GM12878 (cell line): Measurements from ENCODE around the gene GRXCR2. TPM values are rescaled to one million over a fixed set of nuclear protein-coding genes. Genes with fewer than 3 reads are reported as not detected.

Source experiments
- ATAC-seq: fragments of 200-7000 bp; cut with Tn5 transposase; 3 replicates; pipeline ENCODE4 v1.9.1; 2020; ENCODE audit warnings: mild to moderate bottlenecking, moderate library complexity
- BruUV-seq: library from RNA; stranded (reverse); fragments of 400-500 nt; replicated peaks from 2 replicates; lab custom pipeline; 2021; lab: Mats Ljungman, UMichigan
- CTCF ChIA-PET: fragments of 300-600 bp; sonication (Branson Sonifier 250); formaldehyde crosslinking; extraction: SDS; loops from one replicate; lab custom pipeline; 2021; ENCODE audit warnings: inconsistent platforms; lab: Yijun Ruan, JAX
- POLR2A ChIA-PET: fragments of 350-600 bp; formaldehyde crosslinking; extraction: SDS; loops from one replicate; lab custom pipeline; 2021; ENCODE audit warnings: inconsistent platforms; lab: Charles Lee
- RAD21 ChIA-PET: fragments of 300-600 bp; sonication (Branson Sonifier 250); formaldehyde crosslinking; loops from one replicate; lab custom pipeline; 2023; ENCODE audit warnings: antibody characterized with exemption; ENCODE audit not compliant: unreplicated experiment; lab: Charles Lee
- SMC1A ChIA-PET: fragments of 300-600 bp; sonication (Branson Sonifier 250); formaldehyde crosslinking; loops from one replicate; lab custom pipeline; 2023; ENCODE audit not compliant: unreplicated experiment, uncharacterized antibody; lab: Charles Lee
- DNase-seq: peaks from one replicate; pipeline ENCODE4 v3.0.0-alpha.2; 2011; ENCODE audit warnings: low read depth, low spot score
- FAIRE-seq: peaks from 3 replicates; lab custom pipeline; 2011; peaks lifted over from hg19 to GRCh38; lab: Jason Lieb, UNC
- H2AFZ ChIP-seq: 2 replicates; pipeline ENCODE4 v1.6.0; 2011; ENCODE audit warnings: low read depth, low read length, control low read depth; ENCODE audit not compliant: control insufficient read depth
- H3K27ac ChIP-seq: 2 replicates; pipeline ENCODE4 v1.5.1; 2011; ENCODE audit warnings: control low read depth; ENCODE audit not compliant: control insufficient read depth, insufficient read depth
- H3K27me3 ChIP-seq, 2 experiments: replicated peaks in 1 of 2; 2 replicates each; pipeline versions ENCODE4 v1.6.0 to v1.6.1; 2011; ENCODE audit warnings: low read length in 1 of 2; ENCODE audit not compliant: control insufficient read depth in 2 of 2, insufficient read depth in 2 of 2
- H3K36me3 ChIP-seq, 2 experiments: 2 replicates each; pipeline ENCODE4 v1.5.1; 2011; ENCODE audit warnings: low read length in 1 of 2; ENCODE audit not compliant: control insufficient read depth in 2 of 2, insufficient read depth in 2 of 2
- H3K4me1 ChIP-seq: 2 replicates; pipeline ENCODE4 v1.6.1; 2011; ENCODE audit warnings: mild to moderate bottlenecking, low read length, moderate library complexity, mixed read lengths; ENCODE audit not compliant: control insufficient read depth, insufficient read depth
- H3K4me2 ChIP-seq: 2 replicates; pipeline ENCODE4 v1.6.0; 2011; ENCODE audit warnings: control low read depth; ENCODE audit not compliant: control insufficient read depth, insufficient read depth
- H3K4me3 ChIP-seq: fragments of 200-600 bp; sonication (generic); 2 replicates; pipeline ENCODE4 v1.5.1; 2016
- H3K79me2 ChIP-seq: 2 replicates; pipeline ENCODE4 v1.6.0; 2011; ENCODE audit warnings: low read length; ENCODE audit not compliant: control insufficient read depth, insufficient read depth
- H3K9ac ChIP-seq: 2 replicates; pipeline ENCODE4 v1.8.0; 2011; ENCODE audit warnings: low read length, control low read depth, mixed read lengths; ENCODE audit not compliant: control insufficient read depth, insufficient read depth
- H3K9me3 ChIP-seq: replicated peaks from 3 replicates; pipeline ENCODE4 v1.5.1; 2011; ENCODE audit warnings: mild to moderate bottlenecking, low read length; ENCODE audit not compliant: control insufficient read depth, insufficient read depth
- H4K20me1 ChIP-seq: 2 replicates; pipeline ENCODE4 v1.6.0; 2011; ENCODE audit not compliant: control insufficient read depth, insufficient read depth
- ATF3 ChIP-seq: IDR thresholded peaks from 2 replicates; pipeline ENCODE4 v1.6.1; 2011; ENCODE audit warnings: low read depth, mild to moderate bottlenecking, low read length, moderate library complexity, borderline replicate concordance; ENCODE audit errors: extremely low read depth
- BHLHE40 ChIP-seq, 2 experiments: fragments of 450-650 bp in 1 of 2; IDR thresholded peaks; 2 replicates each; pipeline ENCODE4 v1.6.1; 2011 to 2017; ENCODE audit warnings: low read depth in 2 of 2, borderline replicate concordance in 1 of 2, improper control_type of control experiment in 1 of 2, low read length in 1 of 2, mild to moderate bottlenecking in 1 of 2
- BMI1 ChIP-seq: fragments of 450-650 bp; IDR thresholded peaks from 2 replicates; pipeline ENCODE4 v1.6.1; 2016; ENCODE audit warnings: mild to moderate bottlenecking, moderate library complexity, borderline replicate concordance
- CBX5 ChIP-seq: sonication (generic); IDR thresholded peaks from 2 replicates; pipeline ENCODE4 v1.6.1; 2016; ENCODE audit warnings: low read depth, moderate library complexity, mild to moderate bottlenecking, inconsistent platforms
- FOXK2 ChIP-seq: fragments of 450-650 bp; IDR thresholded peaks from 2 replicates; pipeline ENCODE4 v1.6.1; 2017; ENCODE audit warnings: mild to moderate bottlenecking, moderate library complexity
- HCFC1 ChIP-seq: fragments of 150-350 bp; IDR thresholded peaks from 2 replicates; pipeline ENCODE4 v1.6.1; 2014; ENCODE audit warnings: low read length
- HDAC2 ChIP-seq: fragments of 200-600 bp; sonication (generic); IDR thresholded peaks from 2 replicates; pipeline ENCODE4 v1.6.1; 2017
- RBBP5 ChIP-seq: fragments of 200-600 bp; sonication (generic); conservative IDR thresholded peaks from 2 replicates; pipeline ENCODE4 v1.6.1; 2016
- SMC3 ChIP-seq: IDR thresholded peaks from 2 replicates; pipeline ENCODE4 v1.6.1; 2011; ENCODE audit warnings: low read length, improper control_type of control experiment, borderline replicate concordance
- YY1 ChIP-seq: IDR thresholded peaks from 2 replicates; pipeline ENCODE4 v1.6.1; 2011; ENCODE audit warnings: low read depth, mild to moderate bottlenecking, low read length
- ZNF217 ChIP-seq: fragments of 450-650 bp; IDR thresholded peaks from 2 replicates; pipeline ENCODE4 v1.6.1; 2017; ENCODE audit warnings: antibody characterized with exemption, mild to moderate bottlenecking
- ZNF592 ChIP-seq: fragments of 450-650 bp; IDR thresholded peaks from 2 replicates; pipeline ENCODE4 v1.6.1; 2017; ENCODE audit warnings: mild to moderate bottlenecking, moderate library complexity
- WGBS: methylation state at CpG from one replicate; pipeline ENCODE4 v1.1.6; 2016; ENCODE audit warnings: low lambda C conversion rate; ENCODE audit not compliant: insufficient replicate concordance, insufficient coverage; ENCODE audit errors: missing lambda C conversion rate; 5-methylcytosine and 5-hydroxymethylcytosine counted together
- in situ Hi-C: fragments of 300-500 bp; cut with MboI; formaldehyde crosslinking; loops from 9 replicates; pipeline ENCODE4 v1.14.3; 2018; ENCODE audit warnings: mixed read lengths
- intact Hi-C: fragments of 100-400 bp; cut with micrococcal nuclease; formaldehyde crosslinking; loops from one replicate; pipeline ENCODE4 v1.14.2; 2022; ENCODE audit not compliant: unreplicated experiment
- polyA plus RNA-seq, 11 experiments: library from polyadenylated mRNA; depleted of rRNA in 4 of 11; unstranded in 6 of 11; stranded (reverse) in 5 of 11; fragments of >200 nt; fragmentation: Nextera tagmentation in 4 of 11; fragmentation: Illumina TruSeq in 1 of 11; extraction: Ambion mirVana in 4 of 11; extraction: Trizol in 1 of 11; gene quantifications; 1 replicate in 1 of 11; 2 replicates in 10 of 11; pipeline versions ENCODE4 v1.2.1 to v1.2.3, GENCODE V29; 2011 to 2016; ENCODE audit warnings: inconsistent platforms in 2 of 11, missing spikeins in 2 of 11, low read depth in 1 of 11
- total RNA-seq, 4 experiments: library from RNA; depleted of rRNA in 3 of 4; stranded (reverse); fragments of >200 nt in 3 of 4; fragmentation: Illumina TruSeq in 1 of 4; extraction: Trizol in 1 of 4; gene quantifications; 2 replicates each; pipeline versions ENCODE4 v1.2.1 to v1.2.3, GENCODE V29; 2013 to 2021
- TF ChIP-seq, protein P1 (sequence below): fragments of 450-650 bp; IDR thresholded peaks from 2 replicates; pipeline ENCODE4 v1.6.1; 2017; ENCODE audit warnings: mild to moderate bottlenecking, low read depth, inconsistent platforms; ENCODE audit not compliant: poor library complexity, severe bottlenecking

The GRXCR2 gene
- total and polyA plus RNA-seq, 10 of the 15 experiments (the other 5 are each of a cell fraction or from before 2014, with no cell fraction given): not detected

- Histone ChIP-seq H3K36me3 (no peaks in the 10 kb centered on the region), H3K9ac (no peak overlapping the region), H3K4me3 (no peak overlapping the region), H2AFZ (no peak overlapping the region), H3K27ac (no peak overlapping the region), H3K4me1 (no peaks in the 10 kb centered on the region), H3K9me3 (no peaks in the 10 kb centered on the region), H3K4me2 (no peak overlapping the region), H3K27me3 (no peaks in the 10 kb centered on the region), H4K20me1 (no peaks in the 10 kb centered on the region), H3K79me2 (no peaks in the 10 kb centered on the region)
- SMC1A ChIA-PET: interaction anchor here (0.9 to 1.5 kb wide), 2 partner anchors 126 to 307 kb away, joined by 3 read pairs; no protein-coding TSS in a partner anchor
- no peak for TF ChIP-seq HCFC1
- no peak for TF ChIP-seq ZNF217
- TF ChIP-seq ATF3: no peak
- no peak for TF ChIP-seq SMC3
- TF ChIP-seq, protein P1, sequence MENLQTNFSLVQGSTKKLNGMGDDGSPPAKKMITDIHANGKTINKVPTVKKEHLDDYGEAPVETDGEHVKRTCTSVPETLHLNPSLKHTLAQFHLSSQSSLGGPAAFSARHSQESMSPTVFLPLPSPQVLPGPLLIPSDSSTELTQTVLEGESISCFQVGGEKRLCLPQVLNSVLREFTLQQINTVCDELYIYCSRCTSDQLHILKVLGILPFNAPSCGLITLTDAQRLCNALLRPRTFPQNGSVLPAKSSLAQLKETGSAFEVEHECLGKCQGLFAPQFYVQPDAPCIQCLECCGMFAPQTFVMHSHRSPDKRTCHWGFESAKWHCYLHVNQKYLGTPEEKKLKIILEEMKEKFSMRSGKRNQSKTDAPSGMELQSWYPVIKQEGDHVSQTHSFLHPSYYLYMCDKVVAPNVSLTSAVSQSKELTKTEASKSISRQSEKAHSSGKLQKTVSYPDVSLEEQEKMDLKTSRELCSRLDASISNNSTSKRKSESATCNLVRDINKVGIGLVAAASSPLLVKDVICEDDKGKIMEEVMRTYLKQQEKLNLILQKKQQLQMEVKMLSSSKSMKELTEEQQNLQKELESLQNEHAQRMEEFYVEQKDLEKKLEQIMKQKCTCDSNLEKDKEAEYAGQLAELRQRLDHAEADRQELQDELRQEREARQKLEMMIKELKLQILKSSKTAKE: no peak
- TF ChIP-seq BHLHE40 (IDR thresholded peaks at IDR 0.05; ENCODE audit: borderline replicate concordance in 1 of 2, low read depth in 2 of 2, low read length in 1 of 2): no peak
- TF ChIP-seq HDAC2: no peak
- TF ChIP-seq BMI1: no peak
- no peak for TF ChIP-seq YY1
- TF ChIP-seq CBX5: no peak
- no peak for TF ChIP-seq ZNF592
- TF ChIP-seq RBBP5: no peak
- TF ChIP-seq FOXK2: no peak
- BruUV-seq: no TSS peak
- FAIRE-seq (no peak), DNase-seq (no peak), ATAC-seq (no peak)
- CTCF ChIA-PET: interaction anchor here (1.7 to 5.5 kb wide), 3 partner anchors 127 to 1620 kb away, joined by 4 to 45 read pairs (median 5); no protein-coding TSS in a partner anchor
- POLR2A ChIA-PET: no interaction called here
- in situ Hi-C loops: no loop called here
- intact Hi-C loops: loop anchor here (2.0 kb wide), 1 partner anchor 307 kb away; no protein-coding TSS in a partner anchor
- WGBS: 65% methylated on average over 4 of the region's 4 CpGs
- RAD21 ChIA-PET: interaction anchor here (1.1 kb wide), 1 partner anchor 1620 kb away, joined by 4 read pairs; no protein-coding TSS in a partner anchor
Measured at GRCh38 chr5:145824040-145824439, 48.8 kb downstream of the GRXCR2 start.
